ENCODE data around the gene POLR2F.

Gene POLR2F

GRCh38 chr22:37982938-37983859 lies 29.7 kb downstream of the POLR2F start:
- DNase-seq: no peak

DNA sequence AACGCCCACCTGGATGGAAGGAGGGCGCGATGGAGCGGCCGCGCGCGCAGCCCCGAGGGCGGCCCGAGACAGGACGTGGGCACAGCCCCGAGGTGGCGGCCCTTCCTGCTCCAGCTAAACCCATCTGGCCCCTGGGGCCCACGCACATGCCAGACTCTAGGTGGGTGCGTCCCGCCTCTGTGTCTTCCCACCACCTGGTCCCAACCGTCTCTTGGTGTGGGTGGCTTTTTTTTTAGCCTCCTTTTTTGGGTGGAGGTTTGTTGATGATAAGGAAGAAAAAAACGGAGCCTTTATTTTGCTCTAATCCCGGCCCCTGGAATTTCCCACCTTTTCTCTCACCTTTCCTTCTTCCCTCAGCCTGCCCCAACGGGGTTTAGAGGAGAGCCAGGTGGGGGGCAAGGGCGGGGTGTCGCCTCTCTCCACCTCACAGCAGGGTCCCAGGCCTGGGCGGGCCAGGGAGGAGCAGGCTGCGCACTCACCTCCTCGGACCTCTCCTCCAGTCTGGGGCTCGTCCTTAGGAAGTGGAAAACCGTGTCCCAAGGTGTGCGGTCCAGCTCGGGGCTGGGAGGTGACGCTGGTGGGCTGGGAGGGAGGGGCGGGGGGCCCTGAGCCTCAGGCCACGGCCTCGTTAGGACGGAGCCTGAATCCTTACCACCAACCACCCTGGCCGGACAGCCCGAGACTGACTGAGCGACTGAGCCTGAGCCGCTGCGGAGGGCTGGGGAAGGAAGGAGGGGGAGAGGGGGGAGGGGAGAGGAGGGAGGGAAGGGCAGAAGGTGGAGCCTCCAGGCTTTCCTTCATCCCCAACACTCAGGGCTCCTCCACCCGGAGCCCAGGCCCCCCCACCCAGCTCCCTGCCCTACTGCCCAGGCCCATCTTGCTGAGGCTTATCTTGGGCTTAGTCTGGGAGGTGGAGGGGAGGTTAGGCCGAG lies 30.6 kb downstream of the POLR2F start, which contains the start of gene SOX10:
Gene SOX10, minus strand, starts transcription at position 696 of the 932 bp plus-strand sequence. CDS start 771 bp downstream, outside the sequence.
- no peak for DNase-seq

DNA sequence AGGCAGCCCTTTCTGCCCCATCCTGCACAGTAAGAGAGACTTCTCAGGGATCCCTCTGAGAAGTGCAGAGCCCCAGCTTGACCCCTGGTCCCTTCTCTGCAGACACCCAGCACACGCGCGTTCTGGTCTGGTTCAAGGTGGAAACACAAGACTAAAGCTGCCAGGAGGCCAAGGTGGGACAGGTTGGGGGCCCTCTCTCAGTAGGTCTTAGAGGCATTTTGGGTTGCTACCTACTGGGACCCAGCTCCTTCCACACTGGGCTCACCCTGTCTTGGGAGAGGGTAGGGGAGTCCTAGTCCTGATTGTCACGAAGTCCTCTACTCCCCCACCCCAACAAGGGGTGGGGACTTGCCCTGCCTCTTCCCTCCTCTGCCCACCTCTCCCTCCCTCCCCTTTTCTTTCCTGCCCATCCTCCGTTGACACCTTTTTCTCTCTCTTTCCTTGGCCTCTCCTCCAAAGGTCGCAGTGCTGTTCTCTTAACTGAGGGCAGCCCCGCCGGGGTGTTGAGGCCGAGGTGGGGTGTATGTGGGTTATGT lies 31.6 kb downstream of the POLR2F start:
- DNase-seq: no peak

GRCh38 chr22:37985751-37986281 lies 32.3 kb downstream of the POLR2F start:
- no peak for DNase-seq

GRCh38 chr22:37986371-37986770 lies 32.9 kb downstream of the POLR2F start:
- DNase-seq: no peak

- no peak for DNase-seq
These were observed 35.9 kb downstream of the POLR2F start for GRCh38 chr22:37989146-37990045.

GRCh38 chr22:37990301-37990700 lies 36.8 kb downstream of the POLR2F start:
- DNase-seq: no peak

DNA sequence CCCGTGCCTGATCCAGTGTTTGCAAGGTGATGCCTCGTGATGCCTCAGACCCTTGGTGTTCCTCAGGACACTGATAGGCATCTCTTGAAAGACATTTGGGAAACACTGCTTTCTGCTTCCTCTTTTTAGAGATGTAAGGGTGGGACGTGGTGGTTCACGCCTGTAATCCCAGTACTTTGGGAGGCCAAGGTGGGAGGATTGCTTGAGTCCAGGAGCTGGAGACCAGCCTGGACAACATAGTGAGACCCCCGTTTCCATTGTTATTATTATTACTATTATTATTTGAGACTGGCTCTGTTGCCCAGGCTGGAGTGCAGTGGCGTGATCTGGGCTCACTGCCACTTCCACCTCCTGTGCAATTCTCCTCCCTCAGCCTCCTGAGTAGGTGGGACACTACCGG lies 37.4 kb downstream of the POLR2F start:
- no peak for DNase-seq

DNA sequence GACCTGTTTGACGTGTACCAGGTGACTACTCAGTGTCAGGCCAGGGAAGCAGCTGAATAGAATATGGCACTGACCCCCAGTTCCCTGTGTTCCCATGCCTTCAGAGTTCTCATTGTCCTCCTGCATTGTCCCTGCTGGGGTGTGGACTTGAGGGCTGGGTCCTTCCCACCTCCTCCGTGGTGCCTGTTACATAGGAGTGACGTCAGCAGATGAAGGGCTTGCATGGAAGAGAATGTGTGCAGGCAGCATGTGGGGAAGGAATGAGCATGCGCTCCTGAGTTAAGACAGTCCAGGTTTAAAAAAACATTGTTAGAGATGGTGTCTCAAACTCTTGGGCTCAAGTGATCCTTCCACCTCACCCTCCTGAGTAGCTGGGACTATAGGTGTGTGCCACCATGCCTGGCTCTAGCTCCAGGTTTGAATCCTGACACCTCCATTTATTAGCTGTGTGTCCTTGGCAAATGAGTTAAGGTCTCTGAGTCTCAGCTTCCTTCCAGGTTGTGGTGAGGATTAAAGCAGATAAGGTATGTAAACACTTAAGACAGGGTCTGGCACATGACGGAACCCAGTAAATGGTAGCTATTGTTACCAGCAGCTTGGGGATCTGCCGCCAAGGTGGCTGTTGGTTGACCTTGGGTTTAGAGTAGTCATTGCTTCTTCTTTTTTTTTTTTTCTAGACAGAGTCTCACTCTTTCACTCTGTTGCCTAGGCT lies 38.4 kb downstream of the POLR2F start:
- DNase-seq: no peak

- DNase-seq: no peak
These were observed 40.5 kb downstream of the POLR2F start for GRCh38 chr22:37994049-37994448.

DNA sequence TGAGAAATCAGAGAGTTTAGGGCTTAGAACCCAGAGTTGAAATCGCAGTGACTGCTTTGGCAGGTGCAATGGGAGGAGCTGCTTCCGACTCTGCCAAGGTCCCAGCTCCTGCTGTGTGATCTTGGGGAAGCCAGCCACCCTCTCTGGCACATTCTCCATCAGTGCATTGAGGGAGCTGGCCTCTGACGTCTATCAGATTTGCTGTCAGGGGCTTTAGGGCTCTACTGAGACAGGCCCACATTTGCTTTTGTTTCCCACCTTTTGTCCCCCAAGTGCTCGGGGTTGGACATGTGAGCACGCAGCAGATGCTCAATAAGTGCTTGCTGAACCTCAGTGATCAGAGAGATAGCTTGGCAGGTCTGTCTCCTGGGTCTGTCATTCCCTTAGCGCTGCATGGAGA lies 41.5 kb downstream of the POLR2F start:
- no peak for DNase-seq

DNA sequence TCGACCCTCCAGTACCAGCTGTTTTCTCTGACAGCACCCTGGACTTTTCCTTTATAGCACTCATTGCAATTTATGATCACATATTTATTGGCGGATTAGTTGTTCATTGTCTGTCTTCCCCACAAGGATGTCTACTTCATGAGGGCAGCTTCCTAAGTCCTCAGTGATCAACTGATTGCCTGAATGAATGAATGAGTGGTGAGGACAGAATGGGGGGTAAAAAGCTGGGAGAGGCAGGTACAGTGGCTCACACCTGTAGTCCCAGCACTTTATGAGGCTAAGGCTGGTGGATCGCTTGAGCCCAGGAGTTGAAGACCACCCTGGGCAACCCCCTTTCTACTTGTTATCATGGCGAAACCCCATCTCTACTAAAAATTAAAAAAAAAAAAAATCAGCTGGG lies 42.0 kb downstream of the POLR2F start:
- no peak for DNase-seq

GRCh38 chr22:37996079-37996478 lies 42.6 kb downstream of the POLR2F start:
- no peak for DNase-seq

GRCh38 chr22:37996515-37997246 lies 43.2 kb downstream of the POLR2F start:
- DNase-seq: no peak

- DNase-seq: no peak
These were observed 45.0 kb downstream of the POLR2F start for GRCh38 chr22:37998543-37998942.

GRCh38 chr22:37999236-37999635 lies 45.7 kb downstream of the POLR2F start:
- DNase-seq: no peak

DNA sequence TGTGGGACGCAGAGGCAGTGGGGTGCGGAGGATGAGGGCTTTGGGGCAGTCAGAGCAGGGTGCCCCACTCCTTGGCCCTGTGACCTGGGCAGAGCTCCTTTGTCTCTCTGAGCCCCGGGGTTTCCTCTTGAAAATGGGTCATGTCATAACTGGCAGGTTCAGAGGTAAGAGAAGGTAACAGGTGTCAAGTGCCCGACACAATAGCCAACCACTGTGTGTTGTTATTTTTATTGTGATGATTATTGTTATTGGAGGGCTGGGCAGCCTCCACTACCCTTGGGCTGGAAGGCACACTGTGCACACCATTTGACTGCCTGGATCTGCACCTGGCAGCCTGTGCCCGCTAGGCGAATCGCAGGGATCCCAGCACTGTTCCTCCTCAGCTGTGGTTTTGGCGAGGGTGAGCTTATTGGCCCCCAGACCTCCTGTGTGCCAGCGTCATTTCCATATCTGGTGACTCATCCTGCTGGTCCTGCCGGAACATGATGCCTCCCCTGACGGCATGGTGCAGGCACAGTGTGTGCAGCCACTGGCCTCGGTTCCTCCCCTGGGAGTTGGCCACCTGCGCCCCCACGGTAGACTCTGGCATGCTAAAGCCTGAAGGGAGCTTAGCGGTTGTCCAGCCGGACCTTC lies 46.3 kb downstream of the POLR2F start:
- no peak for DNase-seq

- DNase-seq: no peak
These were observed 52.4 kb downstream of the POLR2F start for GRCh38 chr22:38005943-38006342.

GRCh38 chr22:38006906-38007305 lies 53.4 kb downstream of the POLR2F start:
- DNase-seq: no peak

DNA sequence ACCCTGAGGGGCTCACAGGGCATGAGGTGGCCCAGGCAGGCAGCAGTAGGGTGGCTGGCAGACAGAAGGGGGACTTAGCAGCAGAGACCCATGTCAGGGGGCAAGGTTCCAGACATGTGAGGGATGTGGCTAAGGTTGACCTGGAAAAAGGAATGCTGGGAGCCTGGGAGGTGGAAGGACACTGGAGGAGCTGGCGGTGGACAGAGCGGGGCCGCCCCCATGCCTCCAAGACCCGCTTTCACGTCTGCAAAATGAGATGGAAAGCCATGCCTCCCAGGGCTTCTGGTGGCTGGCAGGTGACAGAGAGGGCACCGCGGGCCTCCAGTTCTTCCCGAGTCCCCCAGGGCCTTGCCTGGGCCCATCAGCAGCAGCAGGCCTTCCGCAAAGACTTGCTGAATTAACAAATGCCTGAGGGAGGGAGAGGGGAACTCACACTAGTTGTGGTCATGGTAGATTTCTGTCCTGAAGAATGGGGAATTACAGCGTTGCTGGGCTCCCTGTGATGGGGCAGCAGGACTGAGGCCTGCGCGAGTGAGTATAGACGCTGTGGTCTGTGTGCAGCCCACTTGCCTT lies 53.9 kb downstream of the POLR2F start:
- no peak for DNase-seq

Data from NCI-H510A (cell line).